Measurements from ENCODE around the gene RPRD2. TPM values are rescaled to one million over a fixed set of nuclear protein-coding genes. Genes with fewer than 3 reads are reported as not detected.

RPRD2 gene
- total RNA-seq, 2 experiments from 2014 or later = 27.1 to 27.9 TPM

DNA sequence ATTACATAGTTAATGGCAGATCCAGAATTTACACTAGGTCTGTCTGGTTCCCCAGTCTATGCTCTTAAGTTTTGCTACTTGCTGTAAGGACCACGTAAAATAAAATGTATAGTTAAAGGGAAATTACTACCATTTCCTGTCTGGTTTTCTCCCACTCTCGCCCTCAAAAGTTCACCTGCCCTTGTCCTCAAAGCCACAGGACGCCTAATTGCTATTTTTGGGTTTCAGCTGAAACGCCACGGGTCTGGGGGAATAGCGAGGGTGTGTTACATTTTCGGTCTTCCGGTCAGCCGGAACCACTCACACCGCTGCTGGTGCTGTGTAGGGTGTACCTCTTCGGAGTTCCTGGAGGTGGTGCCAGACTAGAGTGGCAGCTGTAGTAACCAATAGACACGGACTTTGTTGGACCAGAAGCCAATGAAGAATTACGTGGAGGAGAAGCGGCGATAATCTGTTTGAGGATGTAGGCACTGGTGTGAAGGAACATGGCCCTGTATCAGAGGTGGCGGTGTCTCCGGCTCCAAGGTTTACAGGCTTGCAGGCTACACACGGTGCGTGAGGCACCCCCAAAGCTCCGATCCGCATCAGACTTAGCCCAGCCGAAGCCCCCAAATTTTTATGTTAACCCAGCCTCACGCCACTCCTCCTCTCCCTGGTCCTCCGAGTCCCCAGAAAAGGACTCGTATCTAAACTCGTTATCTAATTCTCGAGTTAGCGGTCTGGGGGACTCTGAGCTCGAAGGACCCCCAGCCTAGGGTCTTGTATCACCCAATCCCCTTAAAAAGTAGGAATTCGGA is 123.2 kb downstream of the RPRD2 start, which contains the start of gene TARS2:
TARS2 (plus strand) TSS at position 454 of the 797 bp plus-strand sequence; CDS start at position 486, 32 bp downstream.
- TF ChIP-seq CTCF (IDR thresholded peaks at IDR 0.05) = no peak
- ChIA-PET POLR2A (interaction anchor here (0.7 to 2.9 kb wide), 10 partner anchors 15 to 142 kb away, joined by 3 to 17 read pairs (median 6); partner anchors contain the start of genes ENSA, FALEC, MCL1 and RPRD2), CTCF (interaction anchor here (0.6 kb wide), 1 partner anchor 14 kb away, joined by 6 read pairs; no protein-coding TSS in a partner anchor)
- H3K36me3 Mint-ChIP-seq (ENCODE audit: low read depth) = peaks cover 41% of the 10 kb centered on the region
- H3K4me1 ChIP-seq (ENCODE audit: insufficient read depth, low read length) = peaks cover 16% of the 10 kb centered on the region
- ATAC-seq (ENCODE audit: poor library complexity) = peak; percentile 100
- peaks cover 26% of the 10 kb centered on the region for H3K36me3 ChIP-seq (ENCODE audit: insufficient read depth, low read length)
- no peaks in the 10 kb centered on the region for H3K27me3 Mint-ChIP-seq
- no peaks in the 10 kb centered on the region for H3K27me3 ChIP-seq (ENCODE audit: control insufficient read depth in 1 of 2, insufficient read depth in 2 of 2, low read length in 2 of 2)
- peak within 1 kb of the TSS; percentile 53 to 59 for H3K27ac ChIP-seq (ENCODE audit: low read depth in 1 of 2, low read length in 2 of 2)
- H3K4me1 Mint-ChIP-seq (ENCODE audit: low read depth) = peaks cover 20% of the 10 kb centered on the region
- H3K27ac Mint-ChIP-seq = peak within 1 kb of the TSS; percentile 84
- DNase-seq = peak; percentile 85 to 99 (median 93)
- peak within 1 kb of the TSS; percentile 98 for H3K4me3 Mint-ChIP-seq
- H3K9me3 Mint-ChIP-seq = no peaks in the 10 kb centered on the region
- peak within 1 kb of the TSS; percentile 67 for H3K4me3 ChIP-seq (ENCODE audit: low read length)
- intact Hi-C loops (cut with DNase I, micrococcal nuclease) = loop anchor here in 1 of 2 experiments (2.0 kb wide), 1 partner anchor 120 kb away; no protein-coding TSS in a partner anchor
- no peaks in the 10 kb centered on the region for H3K9me3 ChIP-seq (ENCODE audit: control insufficient read depth in 1 of 2, insufficient read depth in 1 of 2, low read length in 2 of 2)

GRCh38 chr1:150487763-150488115 is 123.8 kb downstream of the RPRD2 start:
- H3K27me3 ChIP-seq (ENCODE audit: control insufficient read depth in 1 of 2, insufficient read depth in 2 of 2, low read length in 2 of 2) = no peaks in the 10 kb centered on the region
- peak overlapping the region; percentile 67 for H3K4me3 ChIP-seq (ENCODE audit: low read length)
- no peaks in the 10 kb centered on the region for H3K9me3 ChIP-seq (ENCODE audit: control insufficient read depth in 1 of 2, insufficient read depth in 1 of 2, low read length in 2 of 2)
- H3K27me3 Mint-ChIP-seq = no peaks in the 10 kb centered on the region
- peak overlapping the region; percentile 53 to 59 for H3K27ac ChIP-seq (ENCODE audit: low read depth in 1 of 2, low read length in 2 of 2)
- H3K4me3 Mint-ChIP-seq = peak overlapping the region; percentile 98
- H3K36me3 ChIP-seq (ENCODE audit: insufficient read depth, low read length) = peaks cover 32% of the 10 kb centered on the region
- DNase-seq (peak in 2 of 14 experiments; percentile 1 to 6), ATAC-seq (ENCODE audit: poor library complexity) (no peak)
- no peaks in the 10 kb centered on the region for H3K9me3 Mint-ChIP-seq
- ChIA-PET CTCF (no interaction called here), POLR2A (interaction anchor here (0.7 to 2.9 kb wide), 10 partner anchors 16 to 141 kb away, joined by 3 to 17 read pairs (median 6); partner anchors contain the start of genes ENSA, FALEC, MCL1 and RPRD2)
- intact Hi-C loops (cut with DNase I, micrococcal nuclease) = loop anchor here in 1 of 2 experiments (2.0 kb wide), 2 partner anchors 27 to 121 kb away; partner anchors contain the start of gene FALEC
- peaks cover 16% of the 10 kb centered on the region for H3K4me1 ChIP-seq (ENCODE audit: insufficient read depth, low read length)
- TF ChIP-seq CTCF (IDR thresholded peaks at IDR 0.05) = no peak
- peak overlapping the region; percentile 84 for H3K27ac Mint-ChIP-seq
- H3K36me3 Mint-ChIP-seq (ENCODE audit: low read depth) = peaks cover 44% of the 10 kb centered on the region
- H3K4me1 Mint-ChIP-seq (ENCODE audit: low read depth) = peaks cover 20% of the 10 kb centered on the region

DNA sequence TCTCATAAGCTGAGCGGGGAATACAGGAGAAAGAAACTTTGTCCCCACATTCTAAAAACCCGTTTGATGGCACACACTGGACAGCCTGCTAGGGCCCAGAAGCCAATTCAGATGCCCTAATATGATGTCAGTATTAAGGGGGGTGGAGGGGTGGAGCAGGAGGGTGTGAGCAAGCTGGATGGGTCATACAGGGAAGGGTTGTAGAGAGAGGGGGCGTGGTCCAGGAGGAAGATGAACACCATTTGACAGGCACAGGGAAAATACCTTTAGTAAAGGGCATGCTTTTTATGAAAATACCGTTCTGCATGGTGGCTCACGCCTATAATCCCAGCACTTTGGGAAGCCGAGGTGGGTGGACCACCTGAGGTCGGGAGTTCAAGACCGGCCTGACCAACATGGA is 129.2 kb downstream of the RPRD2 start:
- ChIA-PET CTCF (interaction anchor here (0.6 kb wide), 1 partner anchor 114 kb away, joined by 4 read pairs; no protein-coding TSS in a partner anchor), POLR2A (interaction anchor here (1.0 kb wide), 1 partner anchor 22 kb away, joined by 3 read pairs; the partner anchor contains the start of gene FALEC)

More for the DNA sequence above, 129.2 kb downstream of the RPRD2 start:
- no peak overlapping the region for H3K4me3 Mint-ChIP-seq
- peaks cover 4% of the 10 kb centered on the region for H3K4me1 ChIP-seq (ENCODE audit: insufficient read depth, low read length)
- H3K36me3 ChIP-seq (ENCODE audit: insufficient read depth, low read length) = peaks cover 62% of the 10 kb centered on the region
- H3K4me3 ChIP-seq (ENCODE audit: low read length) = no peak overlapping the region
- H3K36me3 Mint-ChIP-seq (ENCODE audit: low read depth) = peaks cover 67% of the 10 kb centered on the region
- intact Hi-C loops (cut with DNase I, micrococcal nuclease) = no loop called here
- no peaks in the 10 kb centered on the region for H3K27me3 ChIP-seq (ENCODE audit: control insufficient read depth in 1 of 2, insufficient read depth in 2 of 2, low read length in 2 of 2)
- no peak for TF ChIP-seq CTCF (IDR thresholded peaks at IDR 0.05)
- no peaks in the 10 kb centered on the region for H3K27me3 Mint-ChIP-seq
- ATAC-seq (ENCODE audit: poor library complexity) (no peak), DNase-seq (no peak)
- H3K9me3 ChIP-seq (ENCODE audit: control insufficient read depth in 1 of 2, insufficient read depth in 1 of 2, low read length in 2 of 2) = no peaks in the 10 kb centered on the region
- no peak overlapping the region for H3K27ac Mint-ChIP-seq
- H3K27ac ChIP-seq (ENCODE audit: low read depth in 1 of 2, low read length in 2 of 2) = no peak overlapping the region
- peaks cover 6% of the 10 kb centered on the region for H3K4me1 Mint-ChIP-seq (ENCODE audit: low read depth)
- H3K9me3 Mint-ChIP-seq = no peaks in the 10 kb centered on the region
